Effector memory CD4-positive, alpha-beta T cell (primary cell): Measurements from ENCODE around the gene ANXA2.

ENCODE experiments used
- DNase-seq, 3 donors: peaks; one replicate each; pipeline ENCODE4 v3.0.0-alpha.2; 2020
- H3K27ac ChIP-seq: 2 replicates; pipeline ENCODE4 v1.7.0; 2013; ENCODE audit warnings: mild to moderate bottlenecking, low read length, moderate library complexity; ENCODE audit not compliant: insufficient read depth, poor library complexity, severe bottlenecking
- H3K27me3 ChIP-seq: replicated peaks from 2 replicates; pipeline ENCODE4 v1.7.0; 2013; ENCODE audit warnings: mild to moderate bottlenecking, low read length; ENCODE audit not compliant: insufficient read depth, control insufficient read depth, poor library complexity, severe bottlenecking
- H3K36me3 ChIP-seq: 2 replicates; pipeline ENCODE4 v1.7.0; 2013; ENCODE audit warnings: mild to moderate bottlenecking, low read length, moderate library complexity; ENCODE audit not compliant: control insufficient read depth, insufficient read depth
- H3K4me1 ChIP-seq: 2 replicates; pipeline ENCODE4 v1.7.0; 2013; ENCODE audit warnings: low read length, mild to moderate bottlenecking; ENCODE audit not compliant: control insufficient read depth, insufficient read depth, poor library complexity, severe bottlenecking
- H3K4me3 ChIP-seq: 2 replicates; pipeline ENCODE4 v1.7.0; 2013; ENCODE audit warnings: low read length, low read depth, mild to moderate bottlenecking; ENCODE audit not compliant: insufficient read depth, poor library complexity, severe bottlenecking
- H3K9me3 ChIP-seq: 2 replicates; pipeline ENCODE4 v1.7.0; 2013; ENCODE audit warnings: mild to moderate bottlenecking, low read length, moderate library complexity; ENCODE audit not compliant: control insufficient read depth

ANXA2 gene

DNA sequence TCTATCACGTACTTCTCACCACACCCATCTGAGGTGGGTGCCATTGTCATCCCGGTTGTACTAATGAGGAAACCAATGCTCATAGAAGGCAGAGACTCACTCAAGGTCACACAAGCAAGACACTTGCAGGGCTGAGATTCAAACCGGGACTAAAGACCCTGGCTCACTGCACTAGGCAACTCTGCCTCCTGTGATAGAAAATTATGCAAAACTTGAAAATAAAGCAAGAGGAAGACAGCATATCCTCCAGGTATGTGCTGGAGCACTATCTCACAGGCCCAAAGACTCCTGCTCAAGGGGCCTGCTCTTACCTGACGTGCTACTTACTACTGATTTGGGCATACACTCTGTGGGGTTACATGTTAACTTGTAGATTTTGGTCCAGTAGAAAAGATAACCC, 25.6 kb downstream of the ANXA2 start:
- no peaks in the 10 kb centered on the region for H3K9me3 ChIP-seq
- no peak overlapping the region for H3K4me3 ChIP-seq
- DNase-seq: no peak
- H3K4me1 ChIP-seq: peaks cover 4% of the 10 kb centered on the region
- peaks cover 30% of the 10 kb centered on the region for H3K36me3 ChIP-seq
- H3K27ac ChIP-seq: no peak overlapping the region
- no peaks in the 10 kb centered on the region for H3K27me3 ChIP-seq

DNA sequence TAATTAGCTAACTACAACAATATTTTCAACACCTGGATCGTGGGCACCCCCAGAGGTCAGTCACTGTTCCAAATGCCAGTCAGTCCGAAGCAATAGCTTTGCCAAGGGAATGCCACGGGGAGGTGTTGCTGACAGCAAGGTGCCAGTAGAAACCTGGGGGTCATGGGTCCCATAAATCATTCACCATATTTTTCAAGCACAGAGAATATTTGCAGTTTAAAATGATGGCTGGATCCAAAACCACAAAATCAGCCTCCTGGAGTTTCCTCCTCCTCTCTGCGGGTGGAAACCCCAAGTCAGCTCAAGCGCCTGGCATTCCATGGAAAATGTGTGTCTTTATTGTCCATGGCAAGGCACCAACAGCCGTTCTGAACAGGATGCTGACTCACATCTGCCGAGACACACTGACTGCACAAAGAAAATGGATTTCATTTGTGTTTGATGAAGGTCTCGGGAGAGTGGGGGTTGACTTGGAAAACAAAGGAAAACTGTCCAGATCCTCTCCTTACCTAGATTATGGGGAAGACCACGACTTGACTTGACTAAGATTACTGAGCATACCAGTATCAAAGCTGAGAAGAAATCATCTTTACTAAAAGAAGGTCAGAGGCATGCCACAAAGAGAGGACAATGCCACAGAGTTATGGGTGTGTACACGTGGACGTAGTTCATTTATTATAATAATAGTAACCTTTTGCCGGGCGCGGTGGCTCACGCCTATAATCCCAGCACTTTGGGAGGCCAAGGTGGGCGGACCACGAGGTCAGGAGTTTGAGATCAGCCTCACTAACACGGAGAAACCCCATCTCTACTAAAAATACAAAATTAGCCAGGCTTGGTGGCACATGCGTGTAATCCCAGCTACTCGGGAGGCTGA, 26.4 kb downstream of the ANXA2 start:
- Histone ChIP-seq H3K4me3 (no peak overlapping the region), H3K36me3 (peaks cover 25% of the 10 kb centered on the region), H3K27me3 (no peaks in the 10 kb centered on the region), H3K4me1 (peaks cover 4% of the 10 kb centered on the region), H3K27ac (no peak overlapping the region), H3K9me3 (no peaks in the 10 kb centered on the region)
- DNase-seq: no peak

DNA sequence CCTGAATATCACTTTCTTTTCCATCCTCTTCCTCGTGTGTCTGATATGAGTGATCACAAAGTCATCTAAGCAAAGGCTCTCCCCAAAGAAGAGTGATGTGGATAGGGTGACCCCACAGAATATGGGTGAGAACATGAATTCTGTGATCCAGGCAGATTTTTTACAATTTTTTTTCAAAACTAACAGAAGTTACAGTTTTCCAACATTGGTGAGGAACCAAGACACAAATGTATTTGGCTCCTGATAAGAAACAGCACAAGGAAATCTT, 27.0 kb downstream of the ANXA2 start:
- no peak overlapping the region for H3K4me3 ChIP-seq

DNA sequence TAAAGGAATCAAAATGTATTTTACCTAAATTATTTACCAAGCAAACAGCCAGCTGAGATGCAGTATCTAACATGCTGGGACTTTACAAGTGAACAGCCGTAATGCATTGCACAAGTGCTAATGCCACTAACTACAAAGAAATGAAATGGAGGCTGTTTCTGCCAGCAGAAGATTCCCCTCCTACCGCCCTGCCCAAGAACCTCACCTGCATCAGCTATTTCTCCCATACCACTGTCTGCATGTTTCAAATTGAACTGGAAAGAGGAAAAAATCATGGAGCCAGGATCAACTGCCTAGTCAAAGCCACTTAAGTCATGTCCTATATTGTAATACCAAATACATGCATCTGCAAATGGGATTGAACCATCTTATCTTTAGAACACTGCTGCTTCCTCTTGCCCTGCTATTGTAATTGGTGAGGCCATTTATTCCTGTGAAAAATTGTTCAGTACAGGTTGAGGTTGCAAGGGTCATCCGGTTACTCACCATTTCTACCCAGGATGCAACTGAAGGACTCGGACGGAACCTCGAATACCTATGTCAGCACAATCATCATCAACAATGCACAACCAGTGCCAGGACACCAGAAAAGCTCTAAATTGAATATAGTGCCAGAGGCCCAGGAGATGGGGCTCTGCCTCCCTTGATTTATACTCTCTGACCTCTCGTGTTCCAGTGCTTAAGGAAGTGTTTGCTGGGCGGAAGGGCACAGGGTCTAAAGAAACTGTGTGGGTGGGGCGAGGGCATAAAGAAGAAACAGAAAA, 27.5 kb downstream of the ANXA2 start:
- H3K4me1 ChIP-seq: peaks cover 4% of the 10 kb centered on the region
- no peaks in the 10 kb centered on the region for H3K27me3 ChIP-seq
- DNase-seq: no peak
- H3K36me3 ChIP-seq: peaks cover 17% of the 10 kb centered on the region
- no peak overlapping the region for H3K27ac ChIP-seq
- H3K4me3 ChIP-seq: no peak overlapping the region
- no peaks in the 10 kb centered on the region for H3K9me3 ChIP-seq

More for the DNA sequence above, 27.0 kb downstream of the ANXA2 start:
- DNase-seq: no peak
- H3K27me3 ChIP-seq: no peaks in the 10 kb centered on the region
- no peak overlapping the region for H3K27ac ChIP-seq
- H3K9me3 ChIP-seq: no peaks in the 10 kb centered on the region
- H3K36me3 ChIP-seq: peaks cover 21% of the 10 kb centered on the region
- peaks cover 4% of the 10 kb centered on the region for H3K4me1 ChIP-seq

DNA sequence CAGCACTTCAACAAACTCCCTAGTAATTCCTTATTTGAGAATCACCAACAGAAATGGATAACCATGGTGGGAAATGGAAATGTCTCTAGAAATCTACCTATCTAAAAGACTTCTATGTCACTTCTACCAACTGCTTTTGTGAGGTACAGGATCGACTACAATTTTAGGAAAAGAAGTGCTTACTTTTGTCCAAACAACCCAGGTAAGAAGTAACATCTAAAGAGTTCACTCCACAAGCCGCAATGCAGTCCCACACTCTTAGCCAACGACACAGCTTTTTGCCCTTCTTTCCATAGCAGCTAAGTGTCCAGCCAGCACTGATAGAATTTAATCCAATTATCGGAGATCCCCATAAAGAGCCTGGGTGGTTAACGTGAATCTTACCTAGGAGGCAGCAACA, 28.1 kb downstream of the ANXA2 start:
- Histone ChIP-seq H3K27ac (no peak overlapping the region), H3K4me1 (peaks cover 4% of the 10 kb centered on the region), H3K36me3 (peaks cover 14% of the 10 kb centered on the region), H3K4me3 (no peak overlapping the region), H3K9me3 (no peaks in the 10 kb centered on the region), H3K27me3 (no peaks in the 10 kb centered on the region)
- no peak for DNase-seq

DNA sequence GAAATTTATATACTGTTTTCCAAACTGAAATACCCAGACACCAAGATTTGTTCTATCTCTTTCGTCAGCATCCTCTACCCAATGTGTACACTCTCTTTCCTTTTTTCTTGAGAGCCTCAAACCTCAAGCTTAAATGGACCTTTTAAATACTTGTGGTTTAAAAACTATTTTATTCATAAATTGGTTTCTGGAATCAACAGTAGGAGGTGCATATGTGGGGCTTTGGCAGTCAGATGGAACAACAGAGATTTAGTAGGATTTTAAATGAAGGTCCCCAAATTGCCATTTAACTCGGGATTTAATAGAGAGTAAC, 33.2 kb downstream of the ANXA2 start:
- Histone ChIP-seq H3K27ac (no peak overlapping the region), H3K9me3 (no peaks in the 10 kb centered on the region), H3K4me3 (no peak overlapping the region), H3K36me3 (peaks cover 12% of the 10 kb centered on the region), H3K4me1 (peaks cover 13% of the 10 kb centered on the region), H3K27me3 (no peaks in the 10 kb centered on the region)
- DNase-seq: no peak

- Histone ChIP-seq H3K27me3 (no peaks in the 10 kb centered on the region), H3K4me3 (no peak overlapping the region), H3K4me1 (peaks cover 13% of the 10 kb centered on the region), H3K9me3 (no peaks in the 10 kb centered on the region), H3K36me3 (peaks cover 16% of the 10 kb centered on the region), H3K27ac (no peak overlapping the region)
- no peak for DNase-seq
Measured at GRCh38 chr15:60363903-60364611, 33.7 kb downstream of the ANXA2 start.

DNA sequence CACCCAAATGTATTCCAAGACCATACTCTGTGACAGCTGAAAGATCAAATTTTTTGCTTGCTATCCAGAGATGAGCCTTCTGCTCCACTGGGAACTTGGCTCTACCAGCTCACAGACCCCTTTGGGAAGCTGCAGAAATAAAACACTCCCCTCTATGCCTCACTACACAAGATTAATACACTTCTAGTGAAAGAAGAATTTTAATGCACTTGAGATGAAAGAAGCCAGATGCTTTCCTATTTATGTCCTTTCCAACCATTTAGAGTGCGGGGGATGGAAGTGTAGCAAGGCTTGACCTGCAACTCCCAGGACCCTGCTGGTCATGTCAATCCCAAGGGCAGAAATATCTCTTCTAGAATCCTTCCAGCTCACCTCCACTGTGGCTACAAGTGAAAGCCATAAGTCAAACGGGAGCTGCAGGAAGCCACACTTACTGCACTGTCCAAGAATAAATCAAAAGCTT, 34.7 kb downstream of the ANXA2 start:
- Histone ChIP-seq H3K4me3 (no peak overlapping the region), H3K36me3 (peaks cover 22% of the 10 kb centered on the region), H3K9me3 (no peaks in the 10 kb centered on the region), H3K27ac (no peak overlapping the region), H3K27me3 (no peaks in the 10 kb centered on the region), H3K4me1 (peaks cover 13% of the 10 kb centered on the region)
- no peak for DNase-seq

GRCh38 chr15:60362321-60363086, 35.3 kb downstream of the ANXA2 start:
- Histone ChIP-seq H3K4me1 (peaks cover 13% of the 10 kb centered on the region), H3K27me3 (no peaks in the 10 kb centered on the region), H3K27ac (no peak overlapping the region), H3K9me3 (no peaks in the 10 kb centered on the region), H3K36me3 (peaks cover 24% of the 10 kb centered on the region), H3K4me3 (no peak overlapping the region)
- DNase-seq: no peak
